Measurements from ENCODE around the gene EMC9. TPM values are rescaled to one million over a fixed set of nuclear protein-coding genes. Genes with fewer than 3 reads are reported as not detected.
A peak's percentile ranks its signal among the peaks of the same experiment; 100 is the strongest.

EMC9 gene
- polyA plus RNA-seq, 10 donors = 19.1 to 30.8 (median 26.9) TPM

- DNase-seq = no peak
Measured at GRCh38 chr14:24132976-24133375, 8.4 kb downstream of the EMC9 start.

- DNase-seq = peak in 1 of 3 donors; percentile 37
Measured at GRCh38 chr14:24132061-24132685, 9.2 kb downstream of the EMC9 start.

- DNase-seq = no peak
Measured at GRCh38 chr14:24131549-24131966, 9.8 kb downstream of the EMC9 start.

GRCh38 chr14:24130717-24131548, 10.5 kb downstream of the EMC9 start:
- DNase-seq = peak; percentile 74 to 79 (median 77)

- DNase-seq = no peak
Measured at GRCh38 chr14:24130380-24130716, 11.0 kb downstream of the EMC9 start, which contains the start of gene FITM1. TSS of gene FITM1 (plus strand) at chr14:24130659. CDS start at chr14:24131564, 905 bp downstream.

- no peak for DNase-seq
Measured at GRCh38 chr14:24129410-24129998, 11.9 kb downstream of the EMC9 start.

GRCh38 chr14:24127673-24128072, 13.7 kb downstream of the EMC9 start:
- DNase-seq = no peak

GRCh38 chr14:24126939-24127338, 14.5 kb downstream of the EMC9 start:
- DNase-seq = no peak

GRCh38 chr14:24123424-24124417, 17.7 kb downstream of the EMC9 start:
- no peak for DNase-seq

- DNase-seq = no peak
Measured at GRCh38 chr14:24122898-24123297, 18.5 kb downstream of the EMC9 start.

GRCh38 chr14:24122416-24122815, 19.0 kb downstream of the EMC9 start:
- DNase-seq = no peak

- DNase-seq = no peak
Measured at GRCh38 chr14:24121210-24121609, 20.2 kb downstream of the EMC9 start.

- no peak for DNase-seq
Measured at GRCh38 chr14:24119691-24120090, 21.7 kb downstream of the EMC9 start.

- no peak for DNase-seq
Measured at GRCh38 chr14:24117179-24117578, 24.2 kb downstream of the EMC9 start.

- no peak for DNase-seq
Measured at GRCh38 chr14:24116128-24116814, 25.1 kb downstream of the EMC9 start.

GRCh38 chr14:24115422-24116127, 25.8 kb downstream of the EMC9 start:
- no peak for DNase-seq

- peak; percentile 99 to 100 (median 100) for DNase-seq
Measured at GRCh38 chr14:24114532-24115421, 26.6 kb downstream of the EMC9 start, which contains the start of the genes DCAF11 and NRL. TSS of gene DCAF11 (plus strand) at chr14:24114777. CDS start at chr14:24115595, 818 bp downstream. TSS of gene NRL (minus strand) at chr14:24114949. CDS start at chr14:24082848, 32,101 bp downstream.

GRCh38 chr14:24113801-24114531, 27.4 kb downstream of the EMC9 start:
- peak; percentile 87 to 95 (median 89) for DNase-seq
